Activated CD8-positive, alpha-beta T cell treated with anti-CD3 and anti-CD28 coated beads for 36 hours (primary cell): Measurements from ENCODE around the gene NTSR2. TPM values are rescaled to one million over a fixed set of nuclear protein-coding genes. Genes with fewer than 3 reads are reported as not detected.

Experiments used
- ATAC-seq: fragments of 200-7000 bp; cut with Tn5 transposase; one replicate; pipeline ENCODE4 v1.10.0; 2021; ENCODE audit warnings: mild to moderate bottlenecking, moderate library complexity
- CTCF ChIA-PET: fragments of 350-600 bp; sonication (Branson Sonifier 250); formaldehyde crosslinking; loops from one replicate; lab custom pipeline; 2021; ENCODE audit warnings: antibody characterized with exemption; lab: Charles Lee
- POLR2A ChIA-PET: fragments of 350-600 bp; sonication (Branson Sonifier 250); formaldehyde crosslinking; loops from one replicate; lab custom pipeline; 2021; ENCODE audit warnings: antibody characterized with exemption; lab: Charles Lee
- DNase-seq: peaks from one replicate; pipeline ENCODE4 v3.0.0-alpha.2; 2020
- H3K27ac Mint-ChIP-seq: one replicate; pipeline ENCODE4 v1.8.0; 2021; ENCODE audit warnings: mild to moderate bottlenecking, mixed read lengths
- H3K27me3 Mint-ChIP-seq: one replicate; pipeline ENCODE4 v1.8.0; 2021; ENCODE audit warnings: mixed read lengths
- H3K36me3 Mint-ChIP-seq: one replicate; pipeline ENCODE4 v1.8.0; 2021; ENCODE audit warnings: low read depth, mixed read lengths
- H3K4me1 Mint-ChIP-seq: one replicate; pipeline ENCODE4 v1.8.0; 2021; ENCODE audit warnings: low read depth, mixed read lengths
- H3K4me3 Mint-ChIP-seq: one replicate; pipeline ENCODE4 v1.8.0; 2021; ENCODE audit warnings: mild to moderate bottlenecking, moderate library complexity, mixed read lengths
- H3K9me3 Mint-ChIP-seq: one replicate; pipeline ENCODE4 v1.8.0; 2021; ENCODE audit warnings: mixed read lengths
- CTCF ChIP-seq: fragments of 200-600 bp; IDR thresholded peaks from one replicate; pipeline ENCODE4 v1.8.0; 2022; ENCODE audit warnings: antibody characterized with exemption, mild to moderate bottlenecking
- intact Hi-C: fragments of 100-400 bp; cut with micrococcal nuclease; formaldehyde crosslinking; loops from one replicate; pipeline ENCODE4 v1.10.0; 2022
- total RNA-seq, 2 experiments: library from RNA; stranded (reverse); gene quantifications; one replicate each; pipeline ENCODE4 v1.2.3, GENCODE V29; 2021

The NTSR2 gene
- total RNA-seq, 2 experiments from 2014 or later, result not detected

- DNase-seq (no peak), ATAC-seq (no peak)
- TF ChIP-seq CTCF, result no peak
- H3K4me3 Mint-ChIP-seq, result no peak overlapping the region
- H3K27ac Mint-ChIP-seq, result no peak overlapping the region
- no peaks in the 10 kb centered on the region for H3K9me3 Mint-ChIP-seq
- H3K27me3 Mint-ChIP-seq, result peaks cover 22% of the 10 kb centered on the region
- POLR2A ChIA-PET, result no interaction called here
- CTCF ChIA-PET, result interaction anchor here (0.6 to 24.8 kb wide), 17 partner anchors 10 to 549 kb away, joined by 3 to 541 read pairs (median 4); no protein-coding TSS in a partner anchor
- no peaks in the 10 kb centered on the region for H3K36me3 Mint-ChIP-seq
- H3K4me1 Mint-ChIP-seq, result peaks cover 2% of the 10 kb centered on the region
- intact Hi-C loops, result no loop called here
These were observed 11.1 kb upstream of the NTSR2 start for GRCh38 chr2:11680901-11681721.

- DNase-seq, result no peak
- no peak overlapping the region for H3K27ac Mint-ChIP-seq
- H3K4me3 Mint-ChIP-seq, result no peak overlapping the region
- H3K9me3 Mint-ChIP-seq, result no peaks in the 10 kb centered on the region
- CTCF ChIA-PET, result interaction anchor here (0.6 to 24.8 kb wide), 15 partner anchors 9 to 548 kb away, joined by 3 to 541 read pairs (median 4); no protein-coding TSS in a partner anchor
- peaks cover 2% of the 10 kb centered on the region for H3K4me1 Mint-ChIP-seq
- no peaks in the 10 kb centered on the region for H3K36me3 Mint-ChIP-seq
- no peak for ATAC-seq
- peaks cover 22% of the 10 kb centered on the region for H3K27me3 Mint-ChIP-seq
- no peak for TF ChIP-seq CTCF
- intact Hi-C loops, result no loop called here
- POLR2A ChIA-PET, result no interaction called here
These were observed 10.3 kb upstream of the NTSR2 start for GRCh38 chr2:11680182-11680900.

GRCh38 chr2:11679486-11680181 lies 9.6 kb upstream of the NTSR2 start:
- Mint-ChIP-seq H3K9me3 (no peaks in the 10 kb centered on the region), H3K4me1 (peaks cover 2% of the 10 kb centered on the region), H3K36me3 (no peaks in the 10 kb centered on the region), H3K27ac (no peak overlapping the region), H3K4me3 (no peak overlapping the region), H3K27me3 (peaks cover 18% of the 10 kb centered on the region)
- ChIA-PET CTCF (interaction anchor here (1.4 to 24.8 kb wide), 3 partner anchors 9 to 104 kb away, joined by 4 to 541 read pairs (median 6); no protein-coding TSS in a partner anchor), POLR2A (no interaction called here)
- intact Hi-C loops, result no loop called here
- no peak for TF ChIP-seq CTCF
- ATAC-seq (no peak), DNase-seq (no peak)

- Mint-ChIP-seq H3K9me3 (no peaks in the 10 kb centered on the region), H3K27ac (no peak overlapping the region), H3K4me3 (no peak overlapping the region), H3K4me1 (peaks cover 2% of the 10 kb centered on the region), H3K27me3 (peaks cover 19% of the 10 kb centered on the region), H3K36me3 (no peaks in the 10 kb centered on the region)
- ChIA-PET POLR2A (no interaction called here), CTCF (interaction anchor here (1.0 to 24.8 kb wide), 2 partner anchors 105 to 123 kb away, joined by 3 to 541 read pairs; no protein-coding TSS in a partner anchor)
- no peak for ATAC-seq
- intact Hi-C loops, result no loop called here
- TF ChIP-seq CTCF, result no peak
- no peak for DNase-seq
These were observed 9.0 kb upstream of the NTSR2 start for GRCh38 chr2:11679016-11679415.
